H9 (cell line): ENCODE measurements around the gene NDUFAF2. TPM values are rescaled to one million over a fixed set of nuclear protein-coding genes. Genes with fewer than 3 reads are reported as not detected.
A peak's percentile ranks its signal among the peaks of the same experiment; 100 is the strongest.

Experiments
- DNase-seq: peaks from one replicate; pipeline ENCODE4 v3.0.0-alpha.2; 2017
- H2AFZ ChIP-seq: one replicate; pipeline ENCODE4 v1.6.1; 2013; ENCODE audit warnings: mild to moderate bottlenecking, low read length, control low read depth, moderate library complexity
- H2AK5ac ChIP-seq: 2 replicates; pipeline ENCODE4 v1.6.1; 2013; ENCODE audit warnings: low read length, control low read depth, mixed read lengths; ENCODE audit not compliant: insufficient read length
- H2BK120ac ChIP-seq: one replicate; pipeline ENCODE4 v1.6.1; 2013; ENCODE audit warnings: low read depth, mild to moderate bottlenecking, low read length, control low read depth, inconsistent platforms; ENCODE audit not compliant: poor library complexity, severe bottlenecking
- H2BK12ac ChIP-seq: 2 replicates; pipeline ENCODE4 v1.6.1; 2013; ENCODE audit warnings: low read length, control low read depth, mixed read lengths, low read depth; ENCODE audit not compliant: insufficient read length
- H2BK15ac ChIP-seq: 2 replicates; pipeline ENCODE4 v1.6.1; 2013; ENCODE audit warnings: low read depth, low read length, control low read depth
- H2BK20ac ChIP-seq: one replicate; pipeline ENCODE4 v1.6.1; 2013; ENCODE audit warnings: low read depth, mild to moderate bottlenecking, low read length, control low read depth, inconsistent platforms; ENCODE audit not compliant: poor library complexity, severe bottlenecking
- H2BK5ac ChIP-seq: 2 replicates; pipeline ENCODE4 v1.6.1; 2013; ENCODE audit warnings: low read length, control low read depth, mixed read lengths; ENCODE audit not compliant: insufficient read length
- H3K14ac ChIP-seq: 2 replicates; pipeline ENCODE4 v1.6.1; 2013; ENCODE audit warnings: low read length, control low read depth; ENCODE audit not compliant: insufficient read depth
- H3K18ac ChIP-seq: 2 replicates; pipeline ENCODE4 v1.6.1; 2013; ENCODE audit warnings: low read depth, mild to moderate bottlenecking, mixed read lengths, low read length, control low read depth; ENCODE audit not compliant: insufficient read length
- H3K23ac ChIP-seq: 2 replicates; pipeline ENCODE4 v1.6.1; 2013; ENCODE audit warnings: low read length, control low read depth, mixed read lengths, low read depth; ENCODE audit not compliant: insufficient read length
- H3K23me2 ChIP-seq: 2 replicates; pipeline ENCODE4 v1.6.1; 2013; ENCODE audit warnings: low read depth, mild to moderate bottlenecking, mixed read lengths, low read length, control low read depth; ENCODE audit not compliant: insufficient read length, poor library complexity, severe bottlenecking
- H3K27ac ChIP-seq: 2 replicates; pipeline ENCODE4 v1.5.1; 2013; ENCODE audit warnings: low read length, control low read depth, mixed read lengths, low read depth; ENCODE audit not compliant: insufficient read length
- H3K27me3 ChIP-seq: 2 replicates; pipeline ENCODE4 v1.6.1; 2013; ENCODE audit warnings: low read length, control low read depth, inconsistent platforms; ENCODE audit not compliant: insufficient read depth
- H3K4ac ChIP-seq: 2 replicates; pipeline ENCODE4 v1.6.1; 2013; ENCODE audit warnings: low read depth, mild to moderate bottlenecking, control low read depth, inconsistent platforms, low read length, moderate library complexity
- H3K4me1 ChIP-seq: 2 replicates; pipeline ENCODE4 v1.6.1; 2013; ENCODE audit warnings: low read length, control low read depth, inconsistent platforms; ENCODE audit not compliant: insufficient read depth
- H3K4me2 ChIP-seq: 2 replicates; pipeline ENCODE4 v1.6.1; 2013; ENCODE audit warnings: low read length, control low read depth, mixed read lengths; ENCODE audit not compliant: insufficient read length, insufficient read depth
- H3K56ac ChIP-seq: 2 replicates; pipeline ENCODE4 v1.6.1; 2013; ENCODE audit warnings: low read depth, mild to moderate bottlenecking, mixed read lengths, low read length, control low read depth; ENCODE audit not compliant: insufficient read length
- H3K79me1 ChIP-seq: 2 replicates; pipeline ENCODE4 v1.6.1; 2013; ENCODE audit warnings: low read depth, mild to moderate bottlenecking, moderate library complexity, low read length, control low read depth, inconsistent platforms; ENCODE audit not compliant: insufficient read depth, poor library complexity, severe bottlenecking
- H3K79me2 ChIP-seq: 2 replicates; pipeline ENCODE4 v1.6.1; 2013; ENCODE audit warnings: low read length, control low read depth, inconsistent platforms; ENCODE audit not compliant: insufficient read depth
- H3K9ac ChIP-seq: 2 replicates; pipeline ENCODE4 v1.6.1; 2013; ENCODE audit warnings: low read length, control low read depth, mixed read lengths; ENCODE audit not compliant: insufficient read length; ENCODE audit errors: extremely low read depth
- H3K9me3 ChIP-seq: one replicate; pipeline ENCODE4 v1.6.1; 2013; ENCODE audit warnings: low read depth, low read length, inconsistent platforms; ENCODE audit not compliant: control insufficient read depth
- H3T11ph ChIP-seq: one replicate; pipeline ENCODE4 v1.6.1; 2013; ENCODE audit warnings: mild to moderate bottlenecking, low read length, control low read depth, inconsistent platforms
- H4K20me1 ChIP-seq: one replicate; pipeline ENCODE4 v1.6.1; 2013; ENCODE audit not compliant: control insufficient read depth, insufficient read length, insufficient read depth
- H4K5ac ChIP-seq: 2 replicates; pipeline ENCODE4 v1.6.1; 2013; ENCODE audit warnings: low read depth, mild to moderate bottlenecking, mixed read lengths, low read length, control low read depth; ENCODE audit not compliant: insufficient read length
- H4K8ac ChIP-seq: replicated peaks from 2 replicates; pipeline ENCODE4 v1.6.1; 2013; ENCODE audit warnings: low read length, control low read depth, mixed read lengths, low read depth; ENCODE audit not compliant: insufficient read length
- H4K91ac ChIP-seq: 2 replicates; pipeline ENCODE4 v1.6.1; 2013; ENCODE audit warnings: low read depth, mild to moderate bottlenecking, moderate library complexity, mixed read lengths, low read length, control low read depth; ENCODE audit not compliant: insufficient read length
- H3K27ac Mint-ChIP-seq, 3 experiments: 2 replicates in 2 of 3; 3 replicates in 1 of 3; pipeline ENCODE4 v1.8.0; 2020 to 2021; ENCODE audit warnings: mixed read lengths in 3 of 3, mild to moderate bottlenecking in 1 of 3, moderate library complexity in 1 of 3
- H3K27me3 Mint-ChIP-seq: 2 replicates; pipeline ENCODE4 v1.8.0; 2021; ENCODE audit warnings: low read depth, mild to moderate bottlenecking, moderate library complexity, mixed read lengths
- H3K36me3 Mint-ChIP-seq, 3 experiments: 2 replicates in 2 of 3; 3 replicates in 1 of 3; pipeline ENCODE4 v1.8.0; 2020 to 2021; ENCODE audit warnings: low read depth in 3 of 3, mixed read lengths in 3 of 3; ENCODE audit not compliant: insufficient read depth in 1 of 3
- H3K4me1 Mint-ChIP-seq, 2 experiments: 2 replicates each; pipeline ENCODE4 v1.8.0; 2020; ENCODE audit warnings: mixed read lengths in 2 of 2
- H3K4me3 Mint-ChIP-seq, 2 experiments: 2 replicates in 1 of 2; 3 replicates in 1 of 2; pipeline ENCODE4 v1.8.0; 2020 to 2021; ENCODE audit warnings: mild to moderate bottlenecking in 2 of 2, mixed read lengths in 2 of 2, moderate library complexity in 1 of 2
- H3K9me3 Mint-ChIP-seq, 2 experiments: 2 replicates in 1 of 2; 3 replicates in 1 of 2; pipeline ENCODE4 v1.8.0; 2020; ENCODE audit warnings: mild to moderate bottlenecking in 2 of 2, mixed read lengths in 2 of 2, moderate library complexity in 1 of 2
- CTCF ChIP-seq: fragments of 200-600 bp; sonication (generic); conservative IDR thresholded peaks from 3 replicates; pipeline ENCODE4 v1.8.0; 2021; ENCODE audit warnings: antibody characterized with exemption, mild to moderate bottlenecking
- WGBS: extraction: QIAGEN DNeasy Blood & Tissue Kit; methylation state at CpG from one replicate; pipeline ENCODE4 v1.1.7; 2013; ENCODE audit warnings: missing lambda C conversion rate, low lambda C conversion rate, mixed read lengths; ENCODE audit not compliant: insufficient read length; ENCODE audit errors: extremely low coverage; 5-methylcytosine and 5-hydroxymethylcytosine counted together
- long read RNA-seq: library from polyadenylated mRNA; unstranded; transcript quantifications from one replicate; pipeline ENCODE4 v2.0.0, GENCODE V29; 2020
- total RNA-seq: library from RNA; stranded (reverse); gene quantifications from 2 replicates; pipeline ENCODE4 v1.2.1, GENCODE V29; 2021

The NDUFAF2 gene
- 31.4 and 32.6 TPM in 2 replicates for total RNA-seq
- long read RNA-seq, partial matches to known transcripts: 3 of 7 reads
- long read RNA-seq, other reads (novel, unspliced or antisense): 4 of 7 reads

GRCh38 chr5:60944904-60945812 is at the start of gene NDUFAF2, which contains the start of gene ERCC8:
TSS of gene NDUFAF2 (plus strand) at chr5:60945205. CDS start at chr5:60945256, 51 bp downstream.
TSS of gene ERCC8 (minus strand) at chr5:60945070. CDS start at chr5:60945008, 62 bp downstream.
- Histone ChIP-seq H3K9ac (peak within 1 kb of the TSS; percentile 90), H3K23ac (no peak within 1 kb of the TSS), H2AK5ac (no peak within 1 kb of the TSS), H4K20me1 (no peaks in the 10 kb centered on the region), H4K8ac (no peak within 1 kb of the TSS), H3K56ac (no peak within 1 kb of the TSS), H3K79me1 (no peaks in the 10 kb centered on the region), H2BK120ac (no peak within 1 kb of the TSS), H2BK15ac (no peak within 1 kb of the TSS), H4K5ac (no peak within 1 kb of the TSS), H3K9me3 (no peaks in the 10 kb centered on the region), H3K4ac (no peak within 1 kb of the TSS), H3K23me2 (peaks cover 17% of the 10 kb centered on the region), H3K4me1 (peaks cover 3% of the 10 kb centered on the region; the same call in 1 of the 2 replicates), H3K27ac (no peak within 1 kb of the TSS), H3K14ac (peak within 1 kb of the TSS; percentile 62; the same call in 1 of the 2 replicates), H2BK5ac (no peak within 1 kb of the TSS), H3K79me2 (peaks cover 7% of the 10 kb centered on the region; the same call in 1 of the 2 replicates), H3K18ac (peak within 1 kb of the TSS; percentile 63), H3T11ph (no peak within 1 kb of the TSS), H2BK12ac (no peak within 1 kb of the TSS), H2BK20ac (no peak within 1 kb of the TSS), H4K91ac (no peak within 1 kb of the TSS), H3K4me2 (peak within 1 kb of the TSS; percentile 82), H2AFZ (peak within 1 kb of the TSS; percentile 96), H3K27me3 (no peaks in the 10 kb centered on the region)
- no CpG with 5 or more reads among the region's 64 CpGs for WGBS
- no peak within 1 kb of the TSS; a peak in 1 of 7 replicates for H3K27ac Mint-ChIP-seq
- peaks cover 0 to 11% (median 6%) of the 10 kb centered on the region in 3 experiments; a peak in 5 of 7 replicates for H3K36me3 Mint-ChIP-seq
- peak; percentile 93 for DNase-seq
- H3K27me3 Mint-ChIP-seq: peaks cover 10% of the 10 kb centered on the region
- H3K9me3 Mint-ChIP-seq: no peaks in the 10 kb centered on the region; a peak in 1 of 5 replicates
- H3K4me3 Mint-ChIP-seq: no peak within 1 kb of the TSS
- H3K4me1 Mint-ChIP-seq: peaks cover 4 to 7% of the 10 kb centered on the region in 2 experiments; a peak in 3 of 4 replicates
- TF ChIP-seq CTCF: no peak
